Chondrocyte (in vitro differentiated cells): ENCODE measurements around the gene SLC9C2. TPM values are rescaled to one million over a fixed set of nuclear protein-coding genes. Genes with fewer than 3 reads are reported as not detected.
"Not testable (repeated sequence)": the region's sequence is repeated elsewhere in the genome, so short reads cannot be mapped to it uniquely, and the experiment has no call there.

Experiments
- DNase-seq: peaks from one replicate; pipeline ENCODE4 v3.0.0; 2021; ENCODE audit warnings: mixed read lengths, low spot score
- H3K27ac Mint-ChIP-seq: one replicate; pipeline ENCODE4 v1.8.0; 2021; ENCODE audit warnings: mild to moderate bottlenecking, moderate library complexity, mixed read lengths; ENCODE audit not compliant: unreplicated experiment
- H3K27me3 Mint-ChIP-seq: 2 replicates; pipeline ENCODE4 v1.8.0; 2021; ENCODE audit warnings: low read depth, mixed read lengths
- H3K36me3 Mint-ChIP-seq: 2 replicates; pipeline ENCODE4 v1.8.0; 2021; ENCODE audit warnings: low read depth, mixed read lengths
- H3K4me1 Mint-ChIP-seq: 2 replicates; pipeline ENCODE4 v1.8.0; 2021; ENCODE audit warnings: low read depth, mild to moderate bottlenecking, mixed read lengths
- H3K4me3 Mint-ChIP-seq: one replicate; pipeline ENCODE4 v1.8.0; 2021; ENCODE audit warnings: mild to moderate bottlenecking, moderate library complexity, mixed read lengths; ENCODE audit not compliant: unreplicated experiment
- H3K9me3 Mint-ChIP-seq: 2 replicates; pipeline ENCODE4 v1.8.0; 2021; ENCODE audit warnings: low read depth, mixed read lengths
- CTCF ChIP-seq: fragments of 200-600 bp; sonication (generic); IDR thresholded peaks from 2 replicates; pipeline ENCODE4 v1.5.0; 2021; ENCODE audit warnings: antibody characterized with exemption, mild to moderate bottlenecking, moderate library complexity
- total RNA-seq: library from RNA; stranded (reverse); gene quantifications from 3 replicates; pipeline ENCODE4 v1.2.1, GENCODE V29; 2021

Gene SLC9C2
- total RNA-seq, 1 donor from 2014 or later = not detected

- Mint-ChIP-seq H3K36me3 (no peaks in the 10 kb centered on the region), H3K4me3 (no peak overlapping the region), H3K9me3 (no peaks in the 10 kb centered on the region), H3K4me1 (no peaks in the 10 kb centered on the region), H3K27me3 (no peaks in the 10 kb centered on the region), H3K27ac (no peak overlapping the region)
- DNase-seq = no peak
- no peak for TF ChIP-seq CTCF
Measured at GRCh38 chr1:173520799-173521198, 82.1 kb downstream of the SLC9C2 start.

- not testable (repeated sequence) for H3K36me3 Mint-ChIP-seq, H3K27ac Mint-ChIP-seq, DNase-seq, H3K4me1 Mint-ChIP-seq, H3K4me3 Mint-ChIP-seq, H3K27me3 Mint-ChIP-seq
- peaks cover 16% of the 10 kb centered on the region for H3K9me3 Mint-ChIP-seq
Measured at GRCh38 chr1:173514503-173514902, 88.4 kb downstream of the SLC9C2 start.

GRCh38 chr1:173509797-173510196 lies 93.1 kb downstream of the SLC9C2 start:
- H3K4me1 Mint-ChIP-seq = peaks cover 12% of the 10 kb centered on the region
- H3K36me3 Mint-ChIP-seq = peaks cover 9% of the 10 kb centered on the region
- no peak for DNase-seq
- no peak overlapping the region for H3K4me3 Mint-ChIP-seq
- no peak for TF ChIP-seq CTCF
- no peaks in the 10 kb centered on the region for H3K27me3 Mint-ChIP-seq
- H3K27ac Mint-ChIP-seq = no peak overlapping the region
- peaks cover 16% of the 10 kb centered on the region for H3K9me3 Mint-ChIP-seq

GRCh38 chr1:173508541-173508940 lies 94.3 kb downstream of the SLC9C2 start:
- no peaks in the 10 kb centered on the region for H3K27me3 Mint-ChIP-seq
- H3K4me1 Mint-ChIP-seq = peaks cover 12% of the 10 kb centered on the region
- DNase-seq = no peak
- no peak overlapping the region for H3K27ac Mint-ChIP-seq
- H3K9me3 Mint-ChIP-seq = peaks cover 6% of the 10 kb centered on the region
- H3K4me3 Mint-ChIP-seq = no peak overlapping the region
- H3K36me3 Mint-ChIP-seq = peaks cover 2% of the 10 kb centered on the region
- TF ChIP-seq CTCF = no peak

GRCh38 chr1:173507847-173508209 lies 95.0 kb downstream of the SLC9C2 start:
- Mint-ChIP-seq H3K4me3 (no peak overlapping the region), H3K4me1 (peaks cover 12% of the 10 kb centered on the region), H3K27me3 (no peaks in the 10 kb centered on the region), H3K9me3 (no peaks in the 10 kb centered on the region), H3K27ac (no peak overlapping the region), H3K36me3 (no peaks in the 10 kb centered on the region)
- DNase-seq = no peak
- no peak for TF ChIP-seq CTCF

- Mint-ChIP-seq H3K4me3 (no peak overlapping the region), H3K36me3 (no peaks in the 10 kb centered on the region), H3K9me3 (no peaks in the 10 kb centered on the region), H3K4me1 (peaks cover 12% of the 10 kb centered on the region), H3K27me3 (no peaks in the 10 kb centered on the region), H3K27ac (no peak overlapping the region)
- TF ChIP-seq CTCF = no peak
- no peak for DNase-seq
Measured at GRCh38 chr1:173507205-173507846, 95.5 kb downstream of the SLC9C2 start.
